HepG2 (cell line): ENCODE results near the gene FAM174B. TPM values are rescaled to one million over a fixed set of nuclear protein-coding genes. Genes with fewer than 3 reads are reported as not detected.

Experiments
- ATAC-seq: fragments of 200-7000 bp; cut with Tn5 transposase; 3 replicates; pipeline ENCODE4 v1.9.1; 2020; ENCODE audit warnings: mild to moderate bottlenecking, moderate library complexity
- BruUV-seq: library from RNA; stranded (reverse); fragments of 400-500 nt; replicated peaks from 2 replicates; lab custom pipeline; 2021; lab: Mats Ljungman, UMichigan
- CTCF ChIA-PET: fragments of 300-600 bp; formaldehyde crosslinking; extraction: SDS; loops from one replicate; lab custom pipeline; 2021; ENCODE audit warnings: low total read pairs, inconsistent platforms, low intra/inter-chr PET ratio; lab: Yijun Ruan, JAX
- POLR2A ChIA-PET: fragments of 350-600 bp; sonication (Branson Sonifier 250); formaldehyde crosslinking; loops from one replicate; lab custom pipeline; 2020; ENCODE audit warnings: antibody characterized with exemption, inconsistent platforms; lab: Yijun Ruan, JAX
- DNase-seq: peaks from one replicate; pipeline ENCODE4 v3.0.0-alpha.2; 2015; ENCODE audit warnings: low spot score
- FAIRE-seq: peaks from 3 replicates; lab custom pipeline; 2011; peaks lifted over from hg19 to GRCh38; lab: Jason Lieb, UNC
- H2AFZ ChIP-seq: one replicate; pipeline ENCODE4 v1.6.1; 2011; ENCODE audit warnings: low read length, inconsistent platforms
- H3K27ac ChIP-seq: fragments of 300-600 bp; 3 replicates; pipeline ENCODE4 v1.8.0; 2011; ENCODE audit warnings: mixed run types, mild to moderate bottlenecking, mixed read lengths, low read length, inconsistent platforms; ENCODE audit not compliant: insufficient read depth; ENCODE audit errors: extremely low read length
- H3K27me3 ChIP-seq, 2 experiments: fragments of 200-600 bp in 1 of 2; 2 replicates in 1 of 2; 3 replicates in 1 of 2; pipeline versions ENCODE4 v1.6.0 to v1.8.0; 2011; ENCODE audit warnings: low read length in 2 of 2, mild to moderate bottlenecking in 2 of 2, moderate library complexity in 2 of 2, inconsistent platforms in 1 of 2; ENCODE audit not compliant: insufficient read depth in 2 of 2, control insufficient read depth in 1 of 2
- H3K36me3 ChIP-seq, 2 experiments: fragments of 200-600 bp in 1 of 2; replicated peaks in 1 of 2; 2 replicates in 1 of 2; 3 replicates in 1 of 2; pipeline versions ENCODE4 v1.5.1 to v1.8.0; 2011; ENCODE audit warnings: low read length in 2 of 2, inconsistent platforms in 1 of 2; ENCODE audit not compliant: insufficient read depth in 2 of 2, control insufficient read depth in 1 of 2
- H3K4me1 ChIP-seq: 2 replicates; pipeline ENCODE4 v1.5.1; 2012; ENCODE audit warnings: low read length, inconsistent platforms; ENCODE audit not compliant: insufficient read depth
- H3K4me2 ChIP-seq: 2 replicates; pipeline ENCODE4 v1.6.0; 2011; ENCODE audit warnings: low read depth, low read length, inconsistent platforms
- H3K4me3 ChIP-seq, 3 experiments: fragments of 200-600 bp in 1 of 3; sonication (generic), shearing (Covaris generic) in 1 of 3; replicated peaks in 1 of 3; 2 replicates each; pipeline ENCODE4 v1.5.1; 2011 to 2016; ENCODE audit warnings: low read length in 3 of 3, inconsistent platforms in 2 of 3, low read depth in 2 of 3, mild to moderate bottlenecking in 2 of 3, control low read depth in 1 of 3, mixed read lengths in 1 of 3; ENCODE audit not compliant: insufficient read depth in 1 of 3
- H3K79me2 ChIP-seq: one replicate; pipeline ENCODE4 v1.6.1; 2011; ENCODE audit warnings: low read length, inconsistent platforms; ENCODE audit not compliant: insufficient read depth
- H3K9ac ChIP-seq: 2 replicates; pipeline ENCODE4 v1.6.0; 2011; ENCODE audit warnings: mild to moderate bottlenecking, low read depth, low read length, inconsistent platforms; ENCODE audit not compliant: insufficient read depth
- H3K9me3 ChIP-seq: 2 replicates; pipeline ENCODE4 v1.5.1; 2012; ENCODE audit warnings: mild to moderate bottlenecking, low read length
- H4K20me1 ChIP-seq: 2 replicates; pipeline ENCODE4 v1.6.0; 2011; ENCODE audit warnings: inconsistent platforms, mild to moderate bottlenecking, low read length, moderate library complexity; ENCODE audit not compliant: insufficient read depth
- GMEB2 ChIP-seq: IDR thresholded peaks from 2 replicates; pipeline ENCODE4 v1.6.1; 2016; ENCODE audit warnings: missing biosample characterization, missing genetic modification reagents, low read depth
- SOX13 ChIP-seq, 3 experiments: fragments of 450-650 bp in 1 of 3; sonication (generic) in 1 of 3; formaldehyde crosslinking in 1 of 3; IDR thresholded peaks in 2 of 3; conservative IDR thresholded peaks in 1 of 3; 2 replicates each; pipeline versions ENCODE4 v1.5.0 to v1.6.1; 2016 to 2020; ENCODE audit warnings: antibody characterized with exemption in 1 of 3, mild to moderate bottlenecking in 1 of 3, missing compliant biosample characterization in 1 of 3, missing genetic modification reagents in 1 of 3, moderate library complexity in 1 of 3
- ZHX1 ChIP-seq: sonication (generic); formaldehyde crosslinking; IDR thresholded peaks from 2 replicates; pipeline ENCODE4 v1.8.1; 2022; ENCODE audit warnings: low read depth, mild to moderate bottlenecking, missing genetic modification reagents
- ZNF235 ChIP-seq: sonication (generic); formaldehyde crosslinking; IDR thresholded peaks from 2 replicates; pipeline ENCODE4 v1.8.1; 2023; ENCODE audit warnings: mild to moderate bottlenecking, missing genetic modification reagents, borderline replicate concordance
- ZNF597 ChIP-seq: sonication (generic); formaldehyde crosslinking; IDR thresholded peaks from 2 replicates; pipeline ENCODE4 v1.5.0; 2020; ENCODE audit warnings: missing genetic modification reagents
- ZNF652 ChIP-seq: IDR thresholded peaks from 2 replicates; pipeline ENCODE4 v1.6.1; 2016; ENCODE audit warnings: low read depth, borderline replicate concordance
- WGBS: methylation state at CpG from one replicate; pipeline ENCODE4 v1.1.6; 2017; ENCODE audit warnings: low lambda C conversion rate; 5-methylcytosine and 5-hydroxymethylcytosine counted together
- in situ Hi-C: cut with HindIII; loops from 2 replicates; pipeline ENCODE4 v1.10.0; 2017; ENCODE audit warnings: low pct_unique_long_range_greater_than_20kb; ENCODE audit not compliant: extremely low pct_ligation_motif_present
- intact Hi-C: fragments of 100-400 bp; cut with micrococcal nuclease; formaldehyde crosslinking; loops from one replicate; pipeline ENCODE4 v1.10.0; 2022; ENCODE audit not compliant: unreplicated experiment
- polyA plus RNA-seq, 8 experiments: library from polyadenylated mRNA; depleted of rRNA in 3 of 8; stranded (reverse) in 7 of 8; unstranded in 1 of 8; fragments of >200 nt; fragmentation: Illumina TruSeq in 4 of 8; extraction: Trizol in 4 of 8; gene quantifications; 2 replicates each; pipeline versions ENCODE4 v1.2.1 to v1.2.3, GENCODE V29; 2011 to 2016; ENCODE audit warnings: low read depth in 4 of 8, missing spikeins in 1 of 8, mixed read lengths in 1 of 8; ENCODE audit not compliant: insufficient read depth in 1 of 8
- total RNA-seq, 5 experiments: library from RNA; depleted of rRNA; stranded (reverse); fragments of >200 nt; fragmentation: Illumina TruSeq; extraction: Trizol; gene quantifications; 2 replicates each; pipeline ENCODE4 v1.2.3, GENCODE V29; 2016; ENCODE audit warnings: low read depth in 1 of 5
- TF ChIP-seq, protein P1 (sequence below): sonication (generic); formaldehyde crosslinking; IDR thresholded peaks from 2 replicates; pipeline ENCODE4 v1.8.0; 2022; ENCODE audit warnings: missing genetic modification reagents, mild to moderate bottlenecking, moderate library complexity, borderline replicate concordance
- TF ChIP-seq, protein P2 (sequence below): IDR thresholded peaks from 2 replicates; pipeline ENCODE4 v1.6.1; 2016; ENCODE audit warnings: missing compliant biosample characterization, missing genetic modification reagents, borderline replicate concordance
- TF ChIP-seq, protein P3 (sequence below): sonication (generic); formaldehyde crosslinking; IDR thresholded peaks from 2 replicates; pipeline ENCODE4 v1.8.0; 2022; ENCODE audit warnings: mild to moderate bottlenecking, missing genetic modification reagents; ENCODE audit not compliant: insufficient replicate concordance

The FAM174B gene
- total and polyA plus RNA-seq, 2 of the 13 experiments (the other 11 are each of a cell fraction or from before 2014, with no cell fraction given) = 0.90 to 2.1 TPM

DNA sequence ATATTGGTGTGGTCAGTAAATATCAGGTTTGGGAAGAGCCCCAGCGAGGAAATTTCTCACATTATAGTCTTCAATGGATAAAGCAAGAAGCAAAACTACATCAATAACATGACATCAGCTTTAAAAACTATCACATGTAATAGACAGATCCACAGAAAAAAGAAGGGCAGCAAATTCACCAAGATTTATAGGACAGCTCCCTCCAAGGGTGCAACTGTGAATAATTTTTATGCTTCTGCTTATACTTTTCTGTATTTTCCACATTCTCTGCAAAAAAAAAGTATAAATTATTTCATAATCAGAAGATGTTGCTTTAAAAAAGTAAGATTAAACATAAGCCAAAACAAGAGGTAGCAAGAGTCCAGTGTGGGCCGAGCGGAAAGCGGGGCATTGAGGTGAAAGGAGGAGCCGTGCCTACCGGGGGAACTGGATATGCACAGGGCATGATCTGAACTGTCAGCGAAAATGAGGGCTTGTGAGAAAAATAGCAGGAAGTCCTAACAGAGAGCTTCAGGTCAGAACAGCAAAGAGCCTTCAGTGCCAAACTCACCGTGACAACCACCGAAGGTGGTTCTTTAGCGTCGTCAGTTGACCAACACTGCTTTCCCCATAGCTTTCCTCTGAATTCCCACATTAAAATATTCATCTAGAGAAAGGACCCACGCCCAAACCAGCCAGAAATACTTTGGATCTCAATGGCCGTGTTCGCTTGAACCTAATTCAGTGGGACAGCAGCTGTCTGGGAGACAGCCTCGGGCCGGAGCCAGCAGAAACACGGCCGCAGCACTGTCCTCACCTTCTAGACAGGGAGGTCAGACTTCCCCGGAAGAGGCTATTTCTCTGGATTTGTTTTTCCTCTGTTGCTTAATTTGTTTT lies 59.8 kb downstream of the FAM174B start:
- DNase-seq = no peak
- no peak for ATAC-seq
- H3K79me2 ChIP-seq = no peaks in the 10 kb centered on the region
- H3K36me3 ChIP-seq = no peaks in the 10 kb centered on the region
- no peaks in the 10 kb centered on the region for H3K9me3 ChIP-seq
- intact Hi-C loops = no loop called here
- no peak overlapping the region for H3K27ac ChIP-seq
- no peaks in the 10 kb centered on the region for H3K4me1 ChIP-seq
- H3K4me3 ChIP-seq = no peak overlapping the region
- ChIA-PET POLR2A (no interaction called here), CTCF (no interaction called here)
- H3K27me3 ChIP-seq = peaks cover 0 to 5% of the 10 kb centered on the region in 2 experiments; a peak in 1 of 5 replicates
- FAIRE-seq = no peak
- H2AFZ ChIP-seq = no peak overlapping the region
- no peak overlapping the region for H3K4me2 ChIP-seq
- in situ Hi-C loops = no loop called here
- no peaks in the 10 kb centered on the region for H4K20me1 ChIP-seq
- 44% methylated on average over 19 of the region's 19 CpGs for WGBS
- no peak overlapping the region for H3K9ac ChIP-seq
- BruUV-seq = no TSS peak
- TF ChIP-seq, protein P1, sequence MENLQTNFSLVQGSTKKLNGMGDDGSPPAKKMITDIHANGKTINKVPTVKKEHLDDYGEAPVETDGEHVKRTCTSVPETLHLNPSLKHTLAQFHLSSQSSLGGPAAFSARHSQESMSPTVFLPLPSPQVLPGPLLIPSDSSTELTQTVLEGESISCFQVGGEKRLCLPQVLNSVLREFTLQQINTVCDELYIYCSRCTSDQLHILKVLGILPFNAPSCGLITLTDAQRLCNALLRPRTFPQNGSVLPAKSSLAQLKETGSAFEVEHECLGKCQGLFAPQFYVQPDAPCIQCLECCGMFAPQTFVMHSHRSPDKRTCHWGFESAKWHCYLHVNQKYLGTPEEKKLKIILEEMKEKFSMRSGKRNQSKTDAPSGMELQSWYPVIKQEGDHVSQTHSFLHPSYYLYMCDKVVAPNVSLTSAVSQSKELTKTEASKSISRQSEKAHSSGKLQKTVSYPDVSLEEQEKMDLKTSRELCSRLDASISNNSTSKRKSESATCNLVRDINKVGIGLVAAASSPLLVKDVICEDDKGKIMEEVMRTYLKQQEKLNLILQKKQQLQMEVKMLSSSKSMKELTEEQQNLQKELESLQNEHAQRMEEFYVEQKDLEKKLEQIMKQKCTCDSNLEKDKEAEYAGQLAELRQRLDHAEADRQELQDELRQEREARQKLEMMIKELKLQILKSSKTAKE (CRISPR knock-in tag) = no peak
- TF ChIP-seq ZNF652 (CRISPR knock-in tag) (no peak), GMEB2 (CRISPR knock-in tag) (no peak), ZNF235 (no peak), ZNF597 (CRISPR knock-in tag) (no peak), SOX13 (IDR thresholded peaks at IDR 0.05) (no peak), SOX13 (CRISPR knock-in tag; conservative IDR thresholded peaks at IDR 0.05 in 1 of 2, IDR thresholded peaks at IDR 0.05 in 1 of 2) (no peak), ZHX1 (CRISPR knock-in tag) (no peak)
- TF ChIP-seq, protein P2, sequence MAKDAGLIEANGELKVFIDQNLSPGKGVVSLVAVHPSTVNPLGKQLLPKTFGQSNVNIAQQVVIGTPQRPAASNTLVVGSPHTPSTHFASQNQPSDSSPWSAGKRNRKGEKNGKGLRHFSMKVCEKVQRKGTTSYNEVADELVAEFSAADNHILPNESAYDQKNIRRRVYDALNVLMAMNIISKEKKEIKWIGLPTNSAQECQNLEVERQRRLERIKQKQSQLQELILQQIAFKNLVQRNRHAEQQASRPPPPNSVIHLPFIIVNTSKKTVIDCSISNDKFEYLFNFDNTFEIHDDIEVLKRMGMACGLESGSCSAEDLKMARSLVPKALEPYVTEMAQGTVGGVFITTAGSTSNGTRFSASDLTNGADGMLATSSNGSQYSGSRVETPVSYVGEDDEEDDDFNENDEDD (CRISPR knock-in tag) = no peak
- TF ChIP-seq, protein P3, sequence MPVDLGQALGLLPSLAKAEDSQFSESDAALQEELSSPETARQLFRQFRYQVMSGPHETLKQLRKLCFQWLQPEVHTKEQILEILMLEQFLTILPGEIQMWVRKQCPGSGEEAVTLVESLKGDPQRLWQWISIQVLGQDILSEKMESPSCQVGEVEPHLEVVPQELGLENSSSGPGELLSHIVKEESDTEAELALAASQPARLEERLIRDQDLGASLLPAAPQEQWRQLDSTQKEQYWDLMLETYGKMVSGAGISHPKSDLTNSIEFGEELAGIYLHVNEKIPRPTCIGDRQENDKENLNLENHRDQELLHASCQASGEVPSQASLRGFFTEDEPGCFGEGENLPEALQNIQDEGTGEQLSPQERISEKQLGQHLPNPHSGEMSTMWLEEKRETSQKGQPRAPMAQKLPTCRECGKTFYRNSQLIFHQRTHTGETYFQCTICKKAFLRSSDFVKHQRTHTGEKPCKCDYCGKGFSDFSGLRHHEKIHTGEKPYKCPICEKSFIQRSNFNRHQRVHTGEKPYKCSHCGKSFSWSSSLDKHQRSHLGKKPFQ (CRISPR knock-in tag) = no peak
